NCI-H2081 treated with DMSO at 0.1 percent for 48 hours (cell line): ENCODE data around the gene TBXA2R.

Source experiments
- DNase-seq: peaks from one replicate; lab custom pipeline; 2025; lab: John Stamatoyannopoulos, UW

TBXA2R gene

GRCh38 chr19:3551792-3552095 lies 54.9 kb downstream of the TBXA2R start:
- no peak for DNase-seq

- no peak for DNase-seq
Observed at GRCh38 chr19:3550947-3551791, 55.5 kb downstream of the TBXA2R start.

GRCh38 chr19:3549816-3550215 lies 56.9 kb downstream of the TBXA2R start:
- no peak for DNase-seq

- no peak for DNase-seq
Observed at GRCh38 chr19:3548606-3549005, 58.1 kb downstream of the TBXA2R start.

GRCh38 chr19:3547767-3548282 lies 58.9 kb downstream of the TBXA2R start:
- DNase-seq, result no peak

- DNase-seq, result no peak
Observed at GRCh38 chr19:3547301-3547731, 59.4 kb downstream of the TBXA2R start.

GRCh38 chr19:3546119-3546518 lies 60.6 kb downstream of the TBXA2R start:
- DNase-seq, result no peak

GRCh38 chr19:3545669-3546034 lies 61.0 kb downstream of the TBXA2R start:
- DNase-seq, result no peak

GRCh38 chr19:3544742-3545668 lies 61.7 kb downstream of the TBXA2R start:
- no peak for DNase-seq
